NT2/D1 (cell line): Measurements from ENCODE around the gene F13A1.

Experiments
- DNase-seq: peaks from one replicate; pipeline ENCODE4 v3.0.0-alpha.2; 2011; ENCODE audit warnings: low read depth, low spot score
- H3K27me3 ChIP-seq: 2 replicates; pipeline ENCODE4 v1.6.0; 2011; ENCODE audit warnings: mild to moderate bottlenecking; ENCODE audit not compliant: insufficient read length, insufficient read depth
- H3K36me3 ChIP-seq: 2 replicates; pipeline ENCODE4 v1.6.1; 2011; ENCODE audit warnings: mild to moderate bottlenecking, low read length, mixed read lengths; ENCODE audit not compliant: insufficient read depth, insufficient read length
- H3K4me1 ChIP-seq: 2 replicates; pipeline ENCODE4 v1.5.1; 2011; ENCODE audit not compliant: insufficient read depth, insufficient read length
- H3K4me3 ChIP-seq: 2 replicates; pipeline ENCODE4 v1.5.1; 2011; ENCODE audit warnings: low read depth; ENCODE audit not compliant: insufficient read length
- H3K9ac ChIP-seq: 2 replicates; pipeline ENCODE4 v1.6.0; 2011; ENCODE audit warnings: low read depth; ENCODE audit not compliant: insufficient read length
- H3K9me3 ChIP-seq: 2 replicates; pipeline ENCODE4 v1.5.1; 2011; ENCODE audit warnings: mild to moderate bottlenecking, low read length; ENCODE audit not compliant: insufficient read depth
- SUZ12 ChIP-seq: IDR thresholded peaks from 2 replicates; pipeline ENCODE4 v1.6.1; 2011; ENCODE audit not compliant: insufficient read length, insufficient read depth; ENCODE audit errors: extremely low read depth
- YY1 ChIP-seq: IDR thresholded peaks from 2 replicates; pipeline ENCODE4 v1.6.1; 2011; ENCODE audit not compliant: insufficient read length, insufficient read depth
- ZNF274 ChIP-seq: IDR thresholded peaks from 2 replicates; pipeline ENCODE4 v1.6.1; 2011; ENCODE audit warnings: mild to moderate bottlenecking, low read depth, low read length

The F13A1 gene

GRCh38 chr6:6287415-6287814 is 33.0 kb downstream of the F13A1 start:
- no peak for DNase-seq
- Histone ChIP-seq H3K9me3 (no peaks in the 10 kb centered on the region), H3K9ac (no peak overlapping the region), H3K36me3 (no peaks in the 10 kb centered on the region), H3K4me3 (no peak overlapping the region), H3K27me3 (no peaks in the 10 kb centered on the region), H3K4me1 (peaks cover 4% of the 10 kb centered on the region)
- TF ChIP-seq ZNF274 (no peak), YY1 (no peak), SUZ12 (no peak)

DNA sequence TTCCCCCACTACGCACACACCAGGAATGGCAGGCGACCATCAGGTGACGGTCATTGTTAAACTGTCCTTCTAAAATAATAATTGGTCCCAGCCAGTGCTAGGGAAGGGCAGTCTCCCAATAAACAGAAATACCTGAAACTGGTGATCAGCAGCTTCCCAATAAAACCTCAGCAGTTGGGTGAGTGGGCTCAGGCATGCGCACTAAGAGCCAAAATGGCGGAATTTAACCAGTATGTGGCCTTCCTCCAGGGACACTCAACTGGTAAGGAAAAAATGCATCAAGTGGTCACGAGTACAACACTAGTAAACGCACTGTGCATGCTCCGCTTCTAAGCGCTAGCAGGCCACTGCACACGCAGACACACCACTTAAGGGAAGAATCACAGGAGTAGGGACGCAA is 34.8 kb downstream of the F13A1 start:
- Histone ChIP-seq H3K4me1 (no peaks in the 10 kb centered on the region), H3K4me3 (no peak overlapping the region), H3K9me3 (no peaks in the 10 kb centered on the region), H3K9ac (no peak overlapping the region), H3K36me3 (no peaks in the 10 kb centered on the region), H3K27me3 (no peaks in the 10 kb centered on the region)
- TF ChIP-seq SUZ12 (no peak), ZNF274 (no peak), YY1 (no peak)
- DNase-seq, result no peak

DNA sequence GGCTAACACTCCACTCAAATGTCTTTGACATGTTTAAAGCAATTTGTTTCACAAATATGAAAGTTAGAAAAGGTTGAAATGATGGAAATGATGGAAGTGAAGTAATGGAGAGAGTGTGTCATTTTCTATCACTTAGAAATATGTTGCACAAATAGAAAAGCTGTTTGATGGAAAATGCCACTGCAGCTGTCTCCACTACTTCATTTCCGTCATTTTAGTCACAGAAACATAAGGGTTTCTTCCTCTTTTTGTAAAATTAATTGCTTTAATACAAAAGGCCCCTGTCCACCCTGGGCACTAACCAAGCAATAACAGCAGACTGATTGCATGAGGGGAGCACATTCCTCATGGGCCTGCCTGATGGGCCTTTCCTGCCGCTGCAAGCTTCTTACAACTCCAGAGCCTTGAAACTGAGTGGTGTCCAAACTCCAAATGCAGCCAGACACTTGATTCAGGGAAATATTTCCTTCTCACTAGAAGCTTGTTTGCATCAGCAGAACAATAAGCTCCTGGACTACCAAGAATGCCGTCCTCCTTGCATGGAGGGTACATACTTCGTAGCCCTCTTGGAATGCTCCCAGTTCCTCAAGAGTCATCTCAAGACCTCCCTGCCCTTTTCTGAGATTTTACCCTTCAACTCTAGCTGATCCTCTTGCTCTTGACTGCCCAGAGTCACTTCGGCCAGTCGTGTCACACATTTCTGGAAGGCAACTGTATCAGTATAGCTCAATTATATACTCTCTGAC is 36.1 kb downstream of the F13A1 start:
- no peak overlapping the region for H3K4me3 ChIP-seq
- H3K9ac ChIP-seq, result no peak overlapping the region
- H3K27me3 ChIP-seq, result no peaks in the 10 kb centered on the region
- TF ChIP-seq YY1 (no peak), ZNF274 (no peak), SUZ12 (no peak)
- H3K4me1 ChIP-seq, result no peaks in the 10 kb centered on the region
- H3K9me3 ChIP-seq, result no peaks in the 10 kb centered on the region
- H3K36me3 ChIP-seq, result no peaks in the 10 kb centered on the region
- no peak for DNase-seq

GRCh38 chr6:6283746-6284145 is 36.7 kb downstream of the F13A1 start:
- Histone ChIP-seq H3K4me1 (no peaks in the 10 kb centered on the region), H3K36me3 (no peaks in the 10 kb centered on the region), H3K9ac (no peak overlapping the region), H3K4me3 (no peak overlapping the region), H3K27me3 (no peaks in the 10 kb centered on the region), H3K9me3 (no peaks in the 10 kb centered on the region)
- DNase-seq, result no peak
- no peak for TF ChIP-seq SUZ12
- TF ChIP-seq YY1, result no peak
- TF ChIP-seq ZNF274, result no peak

- no peak for TF ChIP-seq YY1
- H3K9ac ChIP-seq, result no peak overlapping the region
- H3K4me3 ChIP-seq, result no peak overlapping the region
- H3K4me1 ChIP-seq, result no peaks in the 10 kb centered on the region
- H3K9me3 ChIP-seq, result no peaks in the 10 kb centered on the region
- H3K27me3 ChIP-seq, result no peaks in the 10 kb centered on the region
- DNase-seq, result no peak
- H3K36me3 ChIP-seq, result no peaks in the 10 kb centered on the region
Observed at GRCh38 chr6:6282716-6283115, 37.7 kb downstream of the F13A1 start.

DNA sequence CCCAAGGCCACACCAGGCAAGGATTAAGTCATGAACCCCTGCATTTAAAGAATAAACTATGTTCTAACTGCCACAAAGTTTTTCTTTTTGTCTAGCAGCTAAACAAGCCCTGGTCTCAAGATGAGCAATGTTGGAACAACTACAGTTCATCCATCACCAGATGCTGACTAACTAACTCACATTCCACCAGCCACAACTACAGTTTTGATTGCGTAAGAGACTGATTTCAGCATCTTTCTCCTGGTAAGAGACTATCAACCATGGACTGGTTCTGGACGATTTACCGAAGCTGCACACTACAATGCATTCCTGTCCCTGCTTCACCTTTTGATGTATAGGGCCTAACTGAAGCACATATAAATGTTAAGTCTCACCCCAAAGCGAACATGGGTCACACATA is 43.0 kb downstream of the F13A1 start:
- H3K36me3 ChIP-seq, result no peaks in the 10 kb centered on the region
- no peak overlapping the region for H3K9ac ChIP-seq
- no peaks in the 10 kb centered on the region for H3K9me3 ChIP-seq
- no peak for DNase-seq
- no peaks in the 10 kb centered on the region for H3K27me3 ChIP-seq
- H3K4me1 ChIP-seq, result no peaks in the 10 kb centered on the region
- TF ChIP-seq SUZ12, result no peak
- no peak for TF ChIP-seq ZNF274
- H3K4me3 ChIP-seq, result no peak overlapping the region

GRCh38 chr6:6270948-6271535 is 49.4 kb downstream of the F13A1 start:
- no peak overlapping the region for H3K4me3 ChIP-seq
- no peaks in the 10 kb centered on the region for H3K36me3 ChIP-seq
- H3K9me3 ChIP-seq, result no peaks in the 10 kb centered on the region
- no peak overlapping the region for H3K9ac ChIP-seq
- no peak for TF ChIP-seq SUZ12
- TF ChIP-seq YY1, result no peak
- TF ChIP-seq ZNF274, result no peak
- no peak for DNase-seq
- no peaks in the 10 kb centered on the region for H3K27me3 ChIP-seq
- no peaks in the 10 kb centered on the region for H3K4me1 ChIP-seq
